ENCODE data around the gene TMEM178B.

Gene TMEM178B

GRCh38 chr7:141225916-141226618 is 152.2 kb downstream of the TMEM178B start:
- no peak for FAIRE-seq

- FAIRE-seq, result no peak
Measured at GRCh38 chr7:141227454-141227853, 153.6 kb downstream of the TMEM178B start.

DNA sequence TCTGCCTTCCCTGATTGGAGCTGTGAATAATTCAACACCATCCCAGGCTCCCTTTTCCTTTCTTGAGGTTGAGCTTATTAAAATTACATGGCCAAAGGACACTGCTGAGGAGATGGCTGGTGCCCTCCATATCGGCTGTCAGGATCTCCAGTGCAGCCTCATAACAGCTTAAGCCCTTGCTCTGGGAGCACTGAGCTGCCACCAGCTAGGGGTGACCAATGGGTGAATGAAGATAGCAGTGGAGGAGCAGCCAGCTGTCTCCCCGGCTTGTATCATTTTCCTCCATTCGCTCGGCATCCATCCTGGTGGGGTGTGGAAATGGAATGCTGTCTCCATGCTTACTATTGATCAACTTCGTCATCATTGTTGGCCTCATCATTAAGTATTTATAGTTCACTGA is 154.6 kb downstream of the TMEM178B start:
- FAIRE-seq, result no peak

DNA sequence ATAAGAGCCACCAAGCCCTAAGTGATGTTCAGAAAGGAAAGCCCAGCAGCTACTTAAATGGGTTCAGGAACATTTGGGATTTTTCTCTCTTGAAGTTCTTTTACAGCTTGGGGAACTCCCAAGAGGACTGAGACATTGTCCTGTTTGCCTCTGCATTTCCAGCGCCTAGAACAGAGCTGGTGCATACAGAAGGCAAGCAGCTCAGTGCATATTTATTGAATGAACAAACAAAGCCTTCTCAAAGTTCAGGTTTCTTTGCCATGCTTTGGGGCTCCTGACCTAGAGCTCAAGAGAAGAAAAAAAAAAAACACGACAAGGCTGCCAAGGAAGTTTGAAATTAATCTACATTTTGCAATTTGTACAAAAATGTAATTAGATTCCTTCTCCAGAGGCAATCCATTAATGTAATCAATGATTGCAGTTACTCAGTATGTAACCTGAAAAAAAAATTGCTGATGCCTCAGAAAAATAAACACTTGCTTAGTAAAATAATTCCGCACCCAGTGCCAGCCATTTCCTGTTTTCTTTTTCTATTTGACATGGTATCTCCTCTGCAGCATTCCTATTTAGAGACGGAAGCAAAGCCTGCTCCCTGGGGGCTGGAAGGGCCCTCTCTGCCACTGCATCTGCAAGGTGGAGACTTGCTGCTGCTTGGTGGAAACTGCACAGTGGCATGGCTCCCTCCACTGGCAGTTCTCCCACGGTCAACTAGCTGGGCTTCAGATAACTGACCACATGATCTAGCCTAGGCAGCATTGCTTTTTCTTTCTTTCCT is 157.3 kb downstream of the TMEM178B start:
- no peak for FAIRE-seq

DNA sequence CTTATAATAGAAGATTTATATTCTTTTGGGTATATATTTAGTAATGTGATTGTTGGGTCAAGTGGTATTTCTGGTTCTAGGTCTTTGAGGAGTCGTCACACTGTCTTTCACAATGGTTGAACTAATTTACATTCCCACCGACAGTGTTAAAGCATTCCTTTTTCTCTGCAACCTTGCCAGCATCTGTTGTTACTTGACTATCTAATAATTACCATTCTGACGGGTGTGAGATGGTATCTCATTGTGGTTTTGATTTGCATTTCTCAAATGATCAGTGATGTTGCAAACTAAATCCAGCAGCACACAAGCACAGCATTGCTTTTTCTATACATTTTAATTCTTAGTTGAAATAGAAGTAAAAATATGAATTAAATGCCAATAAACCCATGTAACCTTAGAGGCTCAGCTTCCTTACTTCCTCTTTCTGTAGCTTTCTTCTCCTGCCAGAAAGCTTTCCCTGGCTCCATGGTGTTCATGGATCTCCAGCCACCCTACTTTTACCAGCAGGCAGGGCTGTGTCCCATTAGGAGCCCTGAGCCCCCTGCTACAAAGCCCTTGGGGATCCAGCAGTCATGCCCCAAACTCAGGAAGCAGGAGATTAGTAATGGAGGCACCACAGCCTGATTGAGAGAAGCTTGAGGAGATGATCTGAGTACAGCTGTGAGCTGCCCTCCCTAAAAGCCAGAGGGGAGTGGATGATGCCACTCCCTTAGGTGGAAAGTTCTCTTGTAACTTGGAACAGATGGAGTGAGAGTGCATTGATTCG is 158.6 kb downstream of the TMEM178B start:
- no peak for FAIRE-seq

DNA sequence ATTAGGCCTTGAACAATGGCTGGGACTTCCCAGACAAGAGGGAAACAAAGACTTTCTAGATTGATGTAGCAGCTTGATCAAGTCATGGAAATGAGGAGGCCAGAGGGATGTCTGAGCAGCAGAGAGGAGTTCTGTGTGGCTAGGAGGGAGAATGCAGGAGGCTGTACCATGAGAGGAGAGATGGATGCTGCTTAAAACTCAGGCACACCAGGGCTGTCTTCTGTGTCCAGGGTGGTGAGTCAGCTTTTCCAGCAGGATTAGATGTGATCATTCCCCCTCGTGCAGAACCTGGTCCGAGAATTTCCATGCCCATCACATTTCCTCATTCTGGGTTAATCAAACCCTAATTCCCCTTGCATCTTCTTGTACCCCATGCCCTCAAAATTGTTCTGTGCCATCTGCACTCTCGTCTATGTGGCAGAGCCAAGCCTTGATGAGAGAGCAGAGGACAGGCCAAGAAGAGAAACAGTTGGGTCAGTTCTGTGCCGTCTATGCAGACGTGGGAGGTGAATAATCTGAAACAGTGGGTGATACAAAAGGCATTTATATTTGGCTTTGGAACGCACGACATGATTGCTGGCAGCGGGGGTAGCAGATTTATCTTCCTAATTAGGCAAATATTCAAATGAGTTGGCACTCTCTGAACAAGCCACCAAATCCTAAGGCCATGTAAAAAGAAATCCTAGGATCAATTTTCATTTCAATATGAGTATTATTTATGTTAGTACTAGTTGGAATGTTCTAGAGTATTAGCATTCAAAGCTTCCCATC is 160.7 kb downstream of the TMEM178B start:
- FAIRE-seq, result no peak

GRCh38 chr7:141235656-141236055 is 161.8 kb downstream of the TMEM178B start:
- no peak for FAIRE-seq

- FAIRE-seq, result no peak
Measured at GRCh38 chr7:141238596-141239243, 164.9 kb downstream of the TMEM178B start.

GRCh38 chr7:141239661-141240060 is 165.8 kb downstream of the TMEM178B start:
- no peak for FAIRE-seq

DNA sequence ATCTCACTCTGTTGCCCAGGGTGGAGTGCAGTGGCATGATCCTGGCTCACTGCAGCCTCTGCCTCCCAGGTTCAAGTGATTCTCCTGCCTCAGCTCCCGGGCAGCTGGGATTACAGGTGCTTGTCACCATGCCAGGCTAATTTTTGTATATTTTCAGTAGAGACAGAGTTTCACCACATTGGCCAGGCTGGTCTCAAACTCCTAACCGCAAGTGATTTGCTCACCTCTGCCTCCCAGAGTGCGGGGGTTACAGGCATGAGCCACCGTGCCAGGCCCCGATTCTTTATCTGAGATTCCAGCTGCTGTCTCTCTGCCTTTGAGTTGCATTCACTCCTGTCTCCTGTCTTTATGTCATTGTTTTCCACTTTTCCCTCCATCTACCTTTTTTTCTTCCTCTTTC is 168.7 kb downstream of the TMEM178B start:
- FAIRE-seq, result no peak

GRCh38 chr7:141243368-141243767 is 169.5 kb downstream of the TMEM178B start:
- no peak for FAIRE-seq

DNA sequence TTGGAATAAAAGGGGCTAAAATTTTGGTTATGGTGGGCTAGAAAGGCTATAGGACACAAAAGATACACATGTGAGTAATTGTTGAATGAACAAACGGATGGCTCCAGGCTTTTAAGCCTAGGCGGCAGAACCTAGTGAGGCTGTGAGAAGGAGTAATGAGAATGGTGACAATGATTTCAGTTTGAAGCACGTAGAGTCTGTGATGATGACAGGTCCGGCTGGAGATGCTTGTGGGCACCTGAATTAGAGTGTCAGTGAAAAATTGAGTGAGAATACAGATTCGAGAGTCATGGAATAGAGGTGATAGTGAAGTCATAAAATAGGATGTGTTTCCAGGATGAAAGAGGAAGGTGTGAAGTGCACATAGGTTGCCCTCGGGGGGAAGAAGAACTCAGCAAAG is 170.6 kb downstream of the TMEM178B start:
- FAIRE-seq, result no peak

- no peak for FAIRE-seq
Measured at GRCh38 chr7:141246426-141246825, 172.6 kb downstream of the TMEM178B start.

DNA sequence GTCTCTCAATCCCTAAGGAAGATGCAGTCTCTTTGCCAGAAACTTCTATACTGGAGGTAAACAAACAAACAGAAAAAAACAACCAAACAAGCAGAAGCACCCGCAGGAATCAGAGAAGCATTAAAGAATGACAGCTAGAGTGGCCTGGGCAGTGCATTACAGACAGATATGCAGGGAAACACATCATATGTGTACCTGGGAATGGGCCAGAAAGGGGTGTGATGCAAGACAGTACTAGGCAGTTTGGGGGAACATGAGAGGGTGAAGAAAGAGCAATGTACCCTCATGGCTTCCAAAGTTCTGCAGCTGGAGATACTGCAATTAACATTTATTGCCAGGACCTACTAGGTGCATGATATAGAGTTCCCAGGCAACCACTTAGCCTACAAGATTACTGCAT is 177.3 kb downstream of the TMEM178B start:
- no peak for FAIRE-seq

GRCh38 chr7:141251957-141252356 is 178.1 kb downstream of the TMEM178B start:
- no peak for FAIRE-seq

DNA sequence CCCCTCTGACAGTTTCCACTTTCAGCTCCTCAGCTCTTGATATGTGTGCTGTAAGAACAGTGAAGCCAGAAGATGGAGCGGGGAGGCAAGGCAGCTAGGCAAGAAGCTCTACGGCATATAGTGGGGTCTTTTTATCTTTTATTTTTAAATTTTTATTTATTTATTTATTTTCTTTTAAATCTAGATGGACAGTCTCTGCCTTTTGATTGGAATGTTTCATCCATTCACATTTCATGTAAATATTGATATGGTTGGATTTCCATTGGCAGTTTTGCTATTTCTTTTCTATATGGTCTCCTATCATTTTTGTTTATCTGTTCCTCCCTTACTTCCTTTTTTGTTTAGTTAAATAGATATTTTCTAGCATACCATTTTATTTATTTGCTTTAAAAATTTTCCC is 183.7 kb downstream of the TMEM178B start:
- FAIRE-seq, result no peak

DNA sequence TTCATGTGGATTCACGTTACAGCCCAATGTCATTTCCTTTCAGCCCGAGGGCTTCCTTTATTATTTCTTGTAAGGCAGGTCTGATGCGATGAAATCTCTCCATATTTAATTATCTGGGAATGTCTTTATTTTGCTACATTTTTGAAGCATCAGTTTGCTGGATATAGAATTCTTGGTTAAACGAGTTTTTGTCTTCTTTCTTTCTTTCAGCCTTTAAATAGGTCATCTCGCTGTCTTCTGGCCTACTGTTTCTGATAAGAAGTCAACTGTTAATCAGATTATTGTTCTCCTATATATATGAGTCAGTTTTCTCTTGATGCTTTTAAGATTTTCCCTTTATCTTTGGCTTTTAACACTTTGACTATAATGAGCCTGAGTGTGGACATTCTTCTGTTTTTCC is 184.7 kb downstream of the TMEM178B start:
- FAIRE-seq, result no peak

DNA sequence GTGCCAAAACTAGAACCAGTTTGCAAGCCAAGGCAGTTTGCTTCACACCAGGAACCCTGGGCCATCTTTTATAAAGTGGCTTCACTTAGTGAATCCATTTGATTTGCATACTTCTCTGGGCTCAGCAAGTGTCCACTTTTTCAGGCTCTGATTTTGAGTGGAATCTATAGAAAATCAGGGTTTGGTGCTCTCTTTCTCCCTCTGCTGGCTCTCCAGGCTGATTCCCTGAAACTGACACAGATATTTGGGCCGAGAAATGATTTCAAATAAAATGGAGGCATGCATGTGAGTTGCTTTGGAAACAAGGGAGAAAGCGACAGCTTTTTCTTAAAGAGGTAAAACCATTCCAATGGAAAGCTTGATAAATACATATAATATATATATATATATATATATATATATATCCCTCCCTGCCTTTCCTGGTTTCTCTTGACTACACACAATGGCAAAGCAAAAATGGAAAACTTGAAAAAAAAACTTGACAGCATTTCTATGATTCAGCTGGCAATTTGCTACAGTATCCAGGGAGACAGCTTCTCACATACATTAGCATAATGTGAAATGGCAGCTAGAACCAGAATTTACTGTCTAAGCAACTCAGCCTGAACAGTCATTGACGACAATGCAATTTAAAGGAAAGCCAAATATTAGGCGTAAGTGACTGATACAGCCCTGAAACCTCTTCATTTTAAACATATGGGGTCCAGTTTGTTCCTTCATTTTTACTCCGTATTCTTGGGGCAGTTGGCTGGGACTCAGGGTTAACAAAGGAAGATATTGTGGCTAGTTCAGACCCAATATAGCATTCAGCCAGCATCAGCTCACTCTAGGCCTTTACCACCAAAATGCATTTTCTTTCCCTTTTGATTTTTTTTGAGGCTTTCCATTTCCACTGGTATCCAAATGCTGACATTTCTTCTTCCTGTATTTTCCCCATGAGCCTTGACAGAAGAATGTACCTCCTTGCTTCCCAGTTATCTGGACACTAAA is 188.5 kb downstream of the TMEM178B start:
- no peak for FAIRE-seq

GRCh38 chr7:141263508-141263907 is 189.6 kb downstream of the TMEM178B start:
- no peak for FAIRE-seq

- no peak for FAIRE-seq
Measured at GRCh38 chr7:141263983-141264382, 190.1 kb downstream of the TMEM178B start.

DNA sequence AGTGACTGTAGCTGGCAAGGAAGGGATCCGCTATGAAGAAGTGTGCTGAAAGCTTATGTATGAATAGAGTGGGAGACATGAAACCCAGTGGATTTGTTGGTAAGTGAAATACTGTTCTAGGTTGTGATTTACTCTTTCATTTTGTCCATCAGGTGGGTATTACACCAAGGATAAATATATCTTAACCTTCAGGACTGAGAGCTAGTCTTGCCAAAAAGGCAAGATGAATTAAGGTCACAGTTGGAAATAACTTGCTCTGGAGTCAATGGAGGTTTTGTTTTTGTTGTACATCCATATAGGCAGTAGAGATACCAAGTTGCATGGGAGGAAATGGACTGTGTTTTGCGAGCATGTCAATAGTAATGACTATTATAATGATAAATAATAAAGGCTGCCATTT is 190.6 kb downstream of the TMEM178B start:
- FAIRE-seq, result no peak
